B cell (primary cell): Measurements from ENCODE around the gene CFL1. TPM values are rescaled to one million over a fixed set of nuclear protein-coding genes. Genes with fewer than 3 reads are reported as not detected.

ENCODE experiments used
- ATAC-seq: fragments of 200-7000 bp; cut with Tn5 transposase; one replicate; pipeline ENCODE4 v1.10.0; 2021; ENCODE audit warnings: low read depth, mild to moderate bottlenecking, moderate number of reproducible peaks, moderate library complexity
- CTCF ChIA-PET: fragments of 350-600 bp; sonication (Branson Sonifier 250); formaldehyde crosslinking; loops from one replicate; lab custom pipeline; 2021; ENCODE audit warnings: antibody characterized with exemption, inconsistent platforms; lab: Charles Lee
- POLR2A ChIA-PET: fragments of 350-600 bp; sonication (Branson Sonifier 250); formaldehyde crosslinking; loops from one replicate; lab custom pipeline; 2021; ENCODE audit warnings: antibody characterized with exemption; lab: Charles Lee
- DNase-seq: peaks from one replicate; pipeline ENCODE4 v3.0.0; 2013
- H2AFZ ChIP-seq: 2 replicates; pipeline ENCODE4 v1.6.1; 2012; ENCODE audit warnings: mild to moderate bottlenecking, low read depth, low read length; ENCODE audit not compliant: insufficient read depth, poor library complexity, severe bottlenecking
- H3K27ac ChIP-seq, 2 donors: 1 replicate in 1 of 2; 2 replicates in 1 of 2; pipeline ENCODE4 v1.5.1; 2012 to 2013; ENCODE audit warnings: low read length in 2 of 2, mild to moderate bottlenecking in 2 of 2, moderate library complexity in 1 of 2
- H3K27me3 ChIP-seq, 4 experiments: fragments of 200-600 bp in 1 of 4; sonication (generic) in 1 of 4; replicated peaks in 1 of 4; 1 replicate in 2 of 4; 2 replicates in 2 of 4; pipeline versions ENCODE4 v1.6.1 to v1.7.0; 2013 to 2016; ENCODE audit warnings: low read length in 3 of 4, mild to moderate bottlenecking in 2 of 4, mixed read lengths in 1 of 4, moderate library complexity in 1 of 4; ENCODE audit not compliant: insufficient read depth in 4 of 4, control insufficient read depth in 3 of 4; ENCODE audit errors: control extremely low read depth in 1 of 4
- H3K36me3 ChIP-seq, 2 experiments: replicated peaks in 1 of 2; 1 replicate in 1 of 2; 2 replicates in 1 of 2; pipeline versions ENCODE4 v1.6.1 to v1.7.1; 2013; ENCODE audit warnings: low read length in 1 of 2; ENCODE audit not compliant: insufficient read depth in 2 of 2, control insufficient read depth in 1 of 2; ENCODE audit errors: control extremely low read depth in 1 of 2, extremely low read depth in 1 of 2
- H3K4me1 ChIP-seq, 2 donors: fragments of 200-600 bp in 1 of 2; sonication (generic) in 1 of 2; 1 replicate in 1 of 2; 2 replicates in 1 of 2; pipeline versions ENCODE4 v1.5.1 to v1.6.1; 2013 to 2017; ENCODE audit warnings: low read length in 2 of 2; ENCODE audit not compliant: control insufficient read depth in 2 of 2, insufficient read depth in 2 of 2
- H3K4me2 ChIP-seq: replicated peaks from 2 replicates; pipeline ENCODE3; 2012; ENCODE audit warnings: mild to moderate bottlenecking, low read depth, low read length; ENCODE audit not compliant: poor library complexity, severe bottlenecking
- H3K4me3 ChIP-seq, 5 experiments: fragments of 200-600 bp in 1 of 5; sonication (generic) in 1 of 5; 1 replicate in 3 of 5; 2 replicates in 2 of 5; pipeline versions ENCODE4 v1.5.1 to v1.7.0; 2011 to 2016; ENCODE audit warnings: low read length in 4 of 5, mild to moderate bottlenecking in 4 of 5, low read depth in 2 of 5, control low read depth in 1 of 5, moderate library complexity in 1 of 5; ENCODE audit not compliant: insufficient read depth in 1 of 5; ENCODE audit errors: control extremely low read depth in 1 of 5, extremely low read depth in 1 of 5
- H3K79me2 ChIP-seq: fragments of 200-600 bp; sonication (generic); one replicate; pipeline ENCODE4 v1.6.0; 2016; ENCODE audit warnings: low read length; ENCODE audit not compliant: control insufficient read depth, insufficient read depth
- H3K9ac ChIP-seq: fragments of 200-600 bp; sonication (generic); 2 replicates; pipeline ENCODE4 v1.6.1; 2017; ENCODE audit warnings: mild to moderate bottlenecking, low read length, moderate library complexity
- H3K9me3 ChIP-seq, 3 donors: one replicate each; pipeline versions ENCODE4 v1.6.1 to v1.7.1; 2013; ENCODE audit warnings: low read length in 2 of 3; ENCODE audit not compliant: control insufficient read depth in 2 of 3, insufficient read depth in 1 of 3; ENCODE audit errors: control extremely low read depth in 1 of 3
- H4K20me1 ChIP-seq: 2 replicates; pipeline ENCODE4 v1.6.0; 2012; ENCODE audit warnings: mild to moderate bottlenecking, low read length; ENCODE audit not compliant: insufficient read depth, control insufficient read depth, poor library complexity, severe bottlenecking
- H3K27ac Mint-ChIP-seq: one replicate; pipeline ENCODE4 v1.8.0; 2021; ENCODE audit warnings: mixed read lengths
- H3K27me3 Mint-ChIP-seq: one replicate; pipeline ENCODE4 v1.8.0; 2021; ENCODE audit warnings: mixed read lengths
- H3K4me1 Mint-ChIP-seq: one replicate; pipeline ENCODE4 v1.8.0; 2021; ENCODE audit warnings: mixed read lengths
- H3K4me3 Mint-ChIP-seq: one replicate; pipeline ENCODE4 v1.8.0; 2021; ENCODE audit warnings: mixed read lengths
- H3K9me3 Mint-ChIP-seq: one replicate; pipeline ENCODE4 v1.8.0; 2022; ENCODE audit warnings: mixed read lengths; ENCODE audit not compliant: insufficient read depth
- CTCF ChIP-seq: fragments of 200-600 bp; IDR thresholded peaks from one replicate; pipeline ENCODE4 v1.8.0; 2022; ENCODE audit warnings: antibody characterized with exemption, mild to moderate bottlenecking
- EZH2 ChIP-seq: IDR thresholded peaks from 2 replicates; pipeline ENCODE4 v1.6.1; 2012; ENCODE audit warnings: borderline replicate concordance, low read depth, mild to moderate bottlenecking, moderate library complexity, low read length; ENCODE audit not compliant: insufficient read depth, poor library complexity, severe bottlenecking
- WGBS: methylation state at CpG from one replicate; pipeline ENCODE4 v1.1.5; 2013; ENCODE audit warnings: missing lambda C conversion rate; ENCODE audit not compliant: insufficient coverage; 5-methylcytosine and 5-hydroxymethylcytosine counted together
- intact Hi-C: fragments of 100-400 bp; cut with micrococcal nuclease; formaldehyde crosslinking; loops from one replicate; pipeline ENCODE4 v1.10.0; 2022
- polyA plus RNA-seq: library from polyadenylated mRNA; depleted of rRNA; stranded (reverse); fragments of >200 nt; gene quantifications from 2 replicates; pipeline ENCODE4 v1.2.3, GENCODE V29; 2012
- total RNA-seq, 2 donors: library from RNA; stranded (reverse); fragments of 120-200 nt in 1 of 2; gene quantifications; 1 replicate in 1 of 2; 2 replicates in 1 of 2; pipeline versions ENCODE4 v1.2.3 to v1.2.4, GENCODE V29; 2013 to 2022

The CFL1 gene
- total and polyA plus RNA-seq, 2 donors (not counting 1 experiment from before 2014, with no cell fraction given): 455 to 990 TPM

DNA sequence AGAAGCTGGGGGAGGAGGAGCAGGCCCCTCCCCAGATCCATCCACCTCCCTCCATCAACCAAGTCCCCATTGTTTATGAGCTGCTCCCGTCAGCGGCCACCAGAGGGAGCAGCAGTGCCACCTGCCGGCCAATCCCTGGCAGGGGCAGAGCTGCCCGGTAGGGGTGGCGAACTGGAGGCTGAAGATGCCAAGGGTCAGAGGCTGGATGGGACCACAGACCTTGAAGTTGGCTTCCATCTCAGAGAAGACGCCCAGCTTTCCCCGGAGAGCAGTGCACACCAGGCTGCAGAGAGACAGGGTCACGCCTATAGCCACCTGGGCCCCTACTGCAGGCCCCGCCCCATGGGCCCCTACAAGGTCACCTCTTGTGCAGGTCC lies 26.7 kb upstream of the CFL1 start:
- peak; percentile 48 for ATAC-seq
- Histone ChIP-seq H3K79me2 (peaks cover 24% of the 10 kb centered on the region), H3K36me3 (peaks cover 0 to 31% of the 10 kb centered on the region in 2 experiments), H3K4me2 (peak overlapping the region; percentile 10), H3K9ac (no peak overlapping the region), H3K9me3 (no peaks in the 10 kb centered on the region), H3K27me3 (no peaks in the 10 kb centered on the region), H4K20me1 (peaks cover 5% of the 10 kb centered on the region), H2AFZ (no peak overlapping the region), H3K27ac (peak overlapping the region in 1 of 2 donors; percentile 42), H3K4me1 (peaks cover 25 to 45% of the 10 kb centered on the region in 2 donors), H3K4me3 (no peak overlapping the region)
- ChIA-PET POLR2A (interaction anchor here (0.5 to 3.3 kb wide), 7 partner anchors 11 to 255 kb away, joined by 3 to 13 read pairs (median 6); partner anchors contain the start of genes C11orf68, CFL1, KAT5 and MUS81), CTCF (interaction anchor here (0.5 to 15.5 kb wide), 45 partner anchors 11 to 323 kb away, joined by 3 to 244 read pairs (median 9); partner anchors contain the start of genes AP5B1, BANF1, C11orf68 and CFL1)
- Mint-ChIP-seq H3K27ac (peak overlapping the region; percentile 83), H3K27me3 (no peaks in the 10 kb centered on the region), H3K4me1 (peaks cover 51% of the 10 kb centered on the region), H3K9me3 (no peaks in the 10 kb centered on the region), H3K4me3 (peak overlapping the region; percentile 67)
- TF ChIP-seq EZH2: no peak
- peak; percentile 99 for TF ChIP-seq CTCF
- 24% methylated on average over 9 of the region's 9 CpGs for WGBS
- intact Hi-C loops: loop anchor here (1.0 kb wide), 4 partner anchors 24 to 178 kb away; partner anchors contain the start of gene MUS81
- peak; percentile 89 for DNase-seq
